ENCODE results near the gene IL17C. TPM values are rescaled to one million over a fixed set of nuclear protein-coding genes. Genes with fewer than 3 reads are reported as not detected.

IL17C gene
- total and polyA plus RNA-seq, 2 of the 8 experiments (the other 6 are each of a cell fraction or from before 2014, with no cell fraction given): 1.1 to 1.9 TPM

DNA sequence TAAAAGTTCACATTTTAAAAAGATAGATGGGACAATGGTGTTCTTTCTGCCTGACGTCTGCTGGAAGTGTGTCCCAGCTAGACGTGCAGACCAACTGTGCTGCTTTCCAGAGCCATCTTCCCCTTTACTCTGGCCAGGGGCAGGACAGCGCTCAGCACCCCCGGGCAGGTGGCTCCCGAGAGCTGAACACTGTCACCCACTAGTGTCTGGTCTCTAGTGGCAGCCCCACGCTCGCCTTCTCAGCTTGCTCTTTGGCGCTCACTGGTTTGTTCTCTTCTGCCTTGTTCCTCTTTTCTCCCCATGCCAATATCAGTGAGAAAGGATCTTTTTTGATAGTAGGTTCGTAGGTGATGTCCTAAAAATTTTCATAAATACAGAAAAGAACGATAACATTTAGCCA lies 42.5 kb upstream of the IL17C start (continued):
- TF ChIP-seq RBBP5 (IDR thresholded peaks at IDR 0.05; ENCODE audit: borderline replicate concordance, low read depth, low read length) (no peak), TBP (IDR thresholded peaks at IDR 0.05; ENCODE audit: low read depth, low read length) (no peak), CEBPB (IDR thresholded peaks at IDR 0.05; ENCODE audit: low read depth, low read length) (no peak)

All from H1 (cell line).